Measurements from ENCODE around the gene CNPY4.

CNPY4 gene

DNA sequence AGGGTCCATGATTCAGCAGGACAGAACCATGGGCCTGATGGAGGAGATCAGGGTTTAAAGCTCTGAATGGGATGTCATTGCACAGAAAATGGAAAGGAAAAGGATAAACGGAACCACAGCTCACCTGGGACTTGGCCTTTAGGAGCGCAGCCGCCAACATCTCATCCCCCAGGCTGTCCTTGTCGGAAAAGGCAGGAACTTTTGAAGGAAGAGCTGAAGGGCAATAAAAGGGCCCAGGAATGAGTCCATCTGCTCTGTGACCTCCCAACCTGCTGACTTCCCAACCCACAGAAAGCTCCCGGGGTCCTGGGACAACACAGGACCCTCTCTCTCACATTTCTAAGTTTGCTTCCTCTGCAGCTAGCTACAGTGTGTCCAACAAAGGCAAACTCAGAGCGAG is 44.0 kb upstream of the CNPY4 start:
- no peak for DNase-seq (ENCODE audit: low read depth)
- H3K4me3 ChIP-seq (ENCODE audit: low read depth, low read length): no peak overlapping the region
- TF ChIP-seq MAX (IDR thresholded peaks at IDR 0.05; ENCODE audit: low read depth, low read length): no peak
- no peak for TF ChIP-seq CTCF (IDR thresholded peaks at IDR 0.05; ENCODE audit: low read depth, low read length)
- no peak for TF ChIP-seq MYC (IDR thresholded peaks at IDR 0.05; ENCODE audit: low read depth, low read length)
- TF ChIP-seq POLR2A (IDR thresholded peaks at IDR 0.05; ENCODE audit: extremely low read depth, insufficient read length): no peak

GRCh38 chr7:100077205-100077604 is 42.2 kb upstream of the CNPY4 start:
- no peak for TF ChIP-seq POLR2A (IDR thresholded peaks at IDR 0.05; ENCODE audit: extremely low read depth, insufficient read length)
- TF ChIP-seq MAX (IDR thresholded peaks at IDR 0.05; ENCODE audit: low read depth, low read length): no peak
- no peak for TF ChIP-seq CTCF (IDR thresholded peaks at IDR 0.05; ENCODE audit: low read depth, low read length)
- no peak for TF ChIP-seq MYC (IDR thresholded peaks at IDR 0.05; ENCODE audit: low read depth, low read length)
- no peak for DNase-seq (ENCODE audit: low read depth)
- H3K4me3 ChIP-seq (ENCODE audit: low read depth, low read length): no peak overlapping the region

DNA sequence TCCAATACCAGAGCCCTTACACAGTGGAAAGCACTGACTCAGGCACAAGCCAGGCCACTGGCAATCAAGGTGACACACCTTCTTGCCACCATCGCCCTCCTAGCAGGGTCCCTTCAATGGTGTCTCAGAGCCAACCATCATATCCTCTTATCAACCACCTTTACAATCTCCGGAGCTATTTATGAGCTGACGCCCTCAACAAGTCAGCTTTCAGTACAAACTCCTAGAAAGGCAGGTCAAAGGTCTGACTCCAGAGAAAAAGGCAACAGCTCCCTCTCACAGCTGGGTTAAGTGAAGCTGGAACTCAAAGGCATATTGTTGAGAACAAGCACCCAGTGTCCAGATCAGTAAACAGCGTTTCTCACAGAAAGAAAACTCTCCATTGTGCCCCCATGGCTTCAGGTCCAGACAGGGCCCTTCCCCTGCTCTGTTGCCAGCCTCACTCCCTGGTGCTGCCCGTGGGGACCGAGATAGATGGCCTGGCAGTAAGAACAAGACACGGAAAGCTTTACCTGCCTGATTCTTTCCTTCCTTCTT is 40.3 kb upstream of the CNPY4 start:
- no peak for DNase-seq (ENCODE audit: low read depth)
- TF ChIP-seq POLR2A (IDR thresholded peaks at IDR 0.05; ENCODE audit: extremely low read depth, insufficient read length) (no peak), MYC (IDR thresholded peaks at IDR 0.05; ENCODE audit: low read depth, low read length) (no peak), CTCF (IDR thresholded peaks at IDR 0.05; ENCODE audit: low read depth, low read length) (no peak), MAX (IDR thresholded peaks at IDR 0.05; ENCODE audit: low read depth, low read length) (no peak)
- no peak overlapping the region for H3K4me3 ChIP-seq (ENCODE audit: low read depth, low read length)

DNA sequence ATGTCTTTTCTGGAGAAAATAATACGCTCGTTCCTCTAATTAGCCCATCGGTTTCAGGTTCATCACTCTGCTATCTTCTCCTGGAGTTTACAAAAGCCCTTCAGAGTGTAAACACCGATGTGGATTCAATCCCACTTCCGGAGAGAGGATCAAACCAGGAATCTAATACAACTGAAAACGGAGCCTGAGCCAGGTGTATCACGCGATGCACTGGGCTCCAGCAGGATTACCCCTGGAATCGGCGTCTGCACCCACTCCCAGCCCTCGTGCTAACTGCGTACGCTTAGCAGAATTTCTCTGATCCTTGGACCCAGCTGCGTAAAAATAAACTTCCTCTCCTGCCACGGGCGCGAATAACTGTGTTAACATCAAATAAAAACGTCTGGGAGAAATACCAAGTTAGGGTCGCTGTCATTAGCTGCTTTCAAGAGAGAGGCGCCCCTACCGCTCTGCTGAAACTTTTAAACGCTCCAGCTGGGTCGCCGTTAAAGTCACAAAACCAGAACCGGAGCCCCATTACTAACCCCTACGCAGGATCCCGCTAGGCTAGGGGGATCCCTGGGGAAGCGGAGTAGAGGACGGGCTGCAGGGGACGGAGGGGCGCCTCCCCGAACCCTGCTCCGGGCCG is 38.4 kb upstream of the CNPY4 start:
- H3K4me3 ChIP-seq (ENCODE audit: low read depth, low read length): peak overlapping the region; percentile 97
- TF ChIP-seq MYC (IDR thresholded peaks at IDR 0.05; ENCODE audit: low read depth, low read length) (no peak), POLR2A (IDR thresholded peaks at IDR 0.05; ENCODE audit: extremely low read depth, insufficient read length) (no peak), CTCF (IDR thresholded peaks at IDR 0.05; ENCODE audit: low read depth, low read length) (no peak), MAX (IDR thresholded peaks at IDR 0.05; ENCODE audit: low read depth, low read length) (no peak)
- peak; percentile 40 for DNase-seq (ENCODE audit: low read depth)

GRCh38 chr7:100081535-100082102 is 37.8 kb upstream of the CNPY4 start, which contains the start of gene ZNF3:
TSS of gene ZNF3 (minus strand) at chr7:100081723. CDS start at chr7:100077357, 4,366 bp downstream.
- DNase-seq (ENCODE audit: low read depth): peak; percentile 100
- H3K4me3 ChIP-seq (ENCODE audit: low read depth, low read length): peak within 1 kb of the TSS; percentile 97
- peak; percentile 88 for TF ChIP-seq POLR2A (IDR thresholded peaks at IDR 0.05; ENCODE audit: extremely low read depth, insufficient read length)
- TF ChIP-seq MYC (IDR thresholded peaks at IDR 0.05; ENCODE audit: low read depth, low read length): peak; percentile 99
- peak; percentile 87 for TF ChIP-seq CTCF (IDR thresholded peaks at IDR 0.05; ENCODE audit: low read depth, low read length)
- peak; percentile 97 for TF ChIP-seq MAX (IDR thresholded peaks at IDR 0.05; ENCODE audit: low read depth, low read length)

Data from NB4 (cell line).